MV-4-11 (cell line): ENCODE data around the gene TESK1.

Experiments
- DNase-seq: peaks from one replicate; lab custom pipeline; 2025; lab: John Stamatoyannopoulos, UW

Gene TESK1

DNA sequence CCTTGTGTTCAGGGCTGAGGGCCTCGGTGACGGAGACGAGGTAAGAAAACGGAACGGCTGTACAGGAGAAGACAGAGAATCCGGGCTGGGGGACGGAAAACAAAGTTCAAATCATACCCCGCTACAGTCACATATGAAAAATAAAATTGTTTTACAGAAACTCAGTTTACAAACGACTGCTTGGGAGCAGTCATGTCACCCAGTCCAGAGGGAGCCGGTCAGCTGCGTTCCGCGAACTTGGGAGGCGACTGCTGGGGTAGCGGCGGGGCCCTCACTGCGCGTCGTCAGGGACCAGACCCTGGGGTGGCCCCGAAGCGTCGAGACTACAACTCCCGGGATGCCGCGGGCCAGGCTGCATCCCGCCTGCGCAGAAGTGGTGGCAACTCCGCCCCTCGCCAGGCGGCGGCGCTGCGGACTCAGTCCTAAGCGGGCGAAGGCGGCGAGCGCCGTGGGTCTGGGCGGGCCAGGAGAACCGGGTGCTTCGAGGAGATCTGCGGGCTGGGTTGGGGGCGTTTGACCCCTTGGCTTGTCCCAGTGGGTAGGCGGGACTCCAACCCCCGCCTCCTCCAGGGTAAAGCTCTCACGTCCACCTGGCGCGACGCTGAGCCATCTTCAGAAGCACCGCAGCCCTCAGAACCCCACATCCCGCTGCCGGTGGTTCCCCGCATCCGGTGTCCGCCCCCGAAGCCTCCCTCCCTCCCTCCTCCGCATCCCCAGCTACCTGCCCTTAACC, 41.6 kb downstream of the TESK1 start:
- DNase-seq: peak; percentile 83

DNA sequence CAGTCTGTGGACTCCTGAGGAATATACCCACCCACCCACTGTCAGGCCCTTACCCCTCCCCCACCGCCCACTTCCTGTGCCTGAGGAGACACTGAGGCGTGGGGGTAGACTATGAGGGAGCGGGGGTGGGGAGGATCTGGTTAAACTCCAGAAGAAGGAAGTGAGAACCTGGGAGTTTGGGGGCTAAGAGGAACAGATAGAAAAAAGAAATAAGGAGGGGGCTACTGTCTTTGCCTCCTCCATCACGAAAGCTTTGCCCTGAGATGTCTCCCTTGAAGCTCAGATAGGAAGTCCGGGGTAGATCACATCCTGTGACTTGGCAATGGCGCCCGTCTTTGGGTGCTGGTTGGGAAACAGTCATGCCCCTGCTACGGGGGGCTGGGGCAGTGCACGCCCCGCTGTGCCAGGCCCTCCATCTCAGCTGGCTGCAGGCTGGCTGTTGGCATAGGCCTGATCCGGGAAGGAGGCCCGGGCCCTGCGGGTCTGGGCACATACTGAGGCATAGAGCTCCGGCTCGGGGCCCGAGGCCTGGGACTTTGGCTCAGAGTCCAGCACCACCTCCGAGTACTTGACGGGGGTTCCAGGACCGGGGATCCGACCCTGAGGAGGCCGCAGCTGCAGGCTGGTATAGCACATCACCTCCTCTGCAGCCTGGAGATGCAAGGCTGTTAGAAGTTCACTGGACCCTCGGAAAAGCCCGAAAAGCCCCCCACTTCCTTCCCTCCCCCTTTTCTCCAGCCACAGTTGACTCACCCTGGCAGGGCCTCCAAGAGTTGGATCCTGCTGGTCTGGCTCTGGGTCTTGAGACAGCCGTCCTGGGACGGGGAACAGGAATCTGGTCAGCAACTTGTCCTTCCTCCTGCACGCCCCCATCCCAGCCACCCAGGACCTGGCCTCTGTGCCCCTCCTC, 44.6 kb downstream of the TESK1 start:
- DNase-seq: peak; percentile 83

- DNase-seq: no peak
Observed at GRCh38 chr9:35650341-35651158, 45.5 kb downstream of the TESK1 start, which contains the start of gene SIT1. Gene SIT1 (minus strand): TSS chr9:35650931. CDS start chr9:35650853, 78 bp downstream.

- peak; percentile 73 for DNase-seq
Observed at GRCh38 chr9:35651956-35652828, 47.1 kb downstream of the TESK1 start.

- DNase-seq: no peak
Observed at GRCh38 chr9:35652829-35653209, 47.8 kb downstream of the TESK1 start.

GRCh38 chr9:35653611-35654010, 48.5 kb downstream of the TESK1 start:
- DNase-seq: no peak

DNA sequence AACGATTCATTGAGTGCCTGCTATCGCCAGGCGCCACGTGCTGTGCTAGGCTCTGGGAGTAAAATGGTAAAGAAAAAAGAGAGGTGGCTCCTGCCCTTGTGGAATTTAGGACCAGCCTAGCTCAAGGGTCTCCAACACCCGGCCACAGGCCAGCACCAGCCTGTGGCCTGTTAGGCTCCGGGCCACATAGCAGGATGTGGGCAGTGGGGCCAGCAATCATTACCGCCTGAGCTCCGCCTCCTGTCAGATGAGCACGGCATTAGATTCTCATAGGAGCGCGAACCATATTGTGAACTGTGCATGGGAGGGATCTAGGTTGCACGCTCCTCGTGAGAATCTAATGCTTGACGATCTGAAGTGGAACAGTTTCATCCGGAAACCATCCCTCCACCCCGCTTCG, 51.3 kb downstream of the TESK1 start:
- no peak for DNase-seq

DNA sequence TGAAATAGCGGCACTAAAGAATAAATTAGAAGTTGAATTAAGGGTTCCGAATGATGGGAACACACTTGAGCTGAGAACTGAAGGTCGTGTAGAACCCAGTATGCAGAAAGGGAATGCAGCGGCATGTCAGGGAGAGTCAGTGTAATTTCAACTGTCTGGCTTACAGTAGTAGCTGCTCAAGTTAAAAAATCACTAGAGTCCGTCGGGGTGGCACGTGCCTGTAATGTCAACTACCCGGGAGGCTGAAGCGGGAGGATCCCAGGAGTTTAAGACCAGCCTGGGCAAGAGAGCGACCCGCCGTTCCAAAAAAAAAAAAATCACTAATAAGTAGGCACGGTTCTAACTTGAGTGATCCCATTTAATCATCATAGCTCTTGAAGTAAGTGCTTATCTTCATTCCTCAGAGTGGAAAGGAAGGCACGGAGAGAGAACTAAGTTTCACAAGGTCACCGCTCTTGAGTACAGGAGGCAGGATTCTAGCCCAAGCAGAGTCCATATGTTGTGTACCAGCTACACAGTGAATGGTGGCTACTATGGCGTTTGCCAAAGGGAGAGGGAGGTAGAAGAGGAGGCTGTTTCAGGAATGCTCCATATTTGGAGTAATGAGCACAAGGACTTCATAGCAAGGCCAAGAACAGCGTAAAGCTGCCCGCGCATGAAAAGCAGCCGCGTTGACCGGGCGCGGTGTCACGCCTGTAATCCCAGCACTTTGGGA, 51.9 kb downstream of the TESK1 start:
- DNase-seq: no peak

- peak; percentile 99 for DNase-seq
Observed at GRCh38 chr9:35657546-35658136, 52.6 kb downstream of the TESK1 start, which contains the start of gene RMRP. Gene RMRP (minus strand): TSS chr9:35658019.

DNA sequence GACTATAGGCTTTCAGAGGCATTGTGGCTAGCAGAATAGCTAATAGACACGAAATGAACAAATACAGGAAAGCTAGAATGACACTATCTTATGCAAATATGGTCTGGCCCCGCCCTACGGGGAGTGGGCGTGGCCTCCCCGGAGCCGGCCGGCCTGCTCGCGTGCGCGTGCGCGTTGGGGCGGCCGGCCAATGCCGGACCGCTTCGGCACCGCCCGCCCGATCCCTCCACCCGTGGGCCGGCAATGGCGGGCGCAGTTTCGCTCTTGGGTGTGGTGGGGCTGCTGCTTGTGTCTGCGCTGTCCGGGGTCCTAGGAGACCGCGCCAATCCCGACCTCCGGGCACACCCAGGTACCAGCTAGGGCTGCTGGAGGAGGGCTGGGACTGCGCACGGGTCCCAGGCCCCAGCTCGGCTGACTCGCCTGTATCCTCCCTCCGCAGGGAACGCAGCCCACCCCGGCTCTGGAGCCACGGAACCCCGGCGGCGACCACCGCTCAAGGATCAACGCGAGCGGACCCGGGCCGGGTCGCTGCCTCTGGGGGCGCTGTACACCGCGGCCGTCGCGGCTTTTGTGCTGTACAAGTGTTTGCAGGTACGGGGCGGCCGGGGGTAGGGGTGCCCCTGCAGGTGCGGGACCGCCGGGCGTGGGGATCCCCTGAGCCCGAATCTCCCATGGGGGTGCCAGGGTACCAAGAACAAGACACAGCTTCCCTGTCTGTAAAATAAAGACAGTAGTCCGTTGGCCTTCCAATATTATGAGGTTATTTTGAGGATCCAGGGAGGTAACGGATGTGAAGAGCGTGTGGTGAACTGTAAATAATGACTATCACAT, 53.3 kb downstream of the TESK1 start, which contains the start of gene CCDC107:
Gene CCDC107 (plus strand): TSS at position 156 of the 831 bp plus-strand sequence. CDS start 88 bp downstream, at position 244.
- peak; percentile 83 for DNase-seq

DNA sequence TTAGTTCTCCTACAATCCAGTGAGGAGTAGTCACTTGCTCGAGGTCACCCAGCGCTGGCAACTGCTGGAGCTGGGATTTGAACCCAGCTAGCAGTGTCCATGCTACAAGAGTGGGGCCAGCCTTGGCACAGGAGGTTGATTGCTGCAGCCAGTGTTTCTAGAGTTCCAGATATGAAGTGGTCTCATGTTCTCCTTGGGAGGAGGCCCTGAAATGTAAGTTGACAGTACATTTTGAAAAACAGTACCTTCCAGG, 53.8 kb downstream of the TESK1 start:
- DNase-seq: peak; percentile 43

- no peak for DNase-seq
Observed at GRCh38 chr9:35659340-35659739, 54.3 kb downstream of the TESK1 start.
